GM12891 (cell line): ENCODE results near the gene H2AZ2.

Experiments used
- POLR2A ChIP-seq: IDR thresholded peaks from 2 replicates; pipeline ENCODE4 v1.6.1; 2011; ENCODE audit warnings: low read depth, low read length, control low read depth
- POLR2AphosphoS5 ChIP-seq: IDR thresholded peaks from 2 replicates; pipeline ENCODE4 v1.6.1; 2011; ENCODE audit warnings: low read depth, low read length, control low read depth

DNA sequence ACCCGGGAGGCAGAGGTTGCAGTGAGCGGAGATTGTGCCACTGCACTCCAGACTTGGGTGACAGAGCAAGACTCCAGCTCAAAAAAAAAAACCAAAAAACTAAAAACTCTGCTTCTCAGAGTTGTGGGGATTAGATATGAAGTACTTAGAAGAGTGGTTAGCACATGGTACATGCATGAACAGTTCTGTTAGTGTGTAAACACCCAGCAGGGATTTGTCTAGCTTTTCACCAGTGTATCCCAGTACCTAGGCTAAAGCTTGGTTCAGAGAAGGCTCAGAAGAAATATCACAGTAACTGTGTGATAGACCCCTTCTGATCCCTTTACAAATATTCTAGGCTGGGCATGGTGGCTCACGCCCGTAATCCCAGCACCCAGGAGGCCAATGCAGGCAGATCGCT is 41.9 kb downstream of the H2AZ2 start:
- TF ChIP-seq POLR2A (no peak), POLR2AphosphoS5 (no peak)
